Posterior cingulate gyrus (tissue), 11 donors: ENCODE results near the gene ACVRL1.

Source experiments
- DNase-seq, 10 donors: peaks; one replicate each; pipeline versions ENCODE4 v3.0.0 to v3.0.0-alpha.2; 2020 to 2021; ENCODE audit warnings: mixed read lengths in 3 of 10
- intact Hi-C: fragments of 100-400 bp; cut with DNase I; formaldehyde crosslinking; loops from one replicate; pipeline ENCODE4 v1.15.1; 2023

Gene ACVRL1

GRCh38 chr12:51954561-51955361 lies 47.5 kb downstream of the ACVRL1 start:
- no peak for DNase-seq
- intact Hi-C loops: no loop called here

GRCh38 chr12:51955702-51956101 lies 48.4 kb downstream of the ACVRL1 start:
- DNase-seq: no peak
- intact Hi-C loops: no loop called here

GRCh38 chr12:51958542-51958941 lies 51.2 kb downstream of the ACVRL1 start:
- DNase-seq: no peak
- intact Hi-C loops: no loop called here

- no peak for DNase-seq
- intact Hi-C loops: no loop called here
Observed at GRCh38 chr12:51959211-51959610, 51.9 kb downstream of the ACVRL1 start.

GRCh38 chr12:51959921-51960320 lies 52.6 kb downstream of the ACVRL1 start:
- intact Hi-C loops: no loop called here
- DNase-seq: no peak

- intact Hi-C loops: no loop called here
- no peak for DNase-seq
Observed at GRCh38 chr12:51960488-51960887, 53.2 kb downstream of the ACVRL1 start.

GRCh38 chr12:51960890-51961289 lies 53.6 kb downstream of the ACVRL1 start:
- intact Hi-C loops: no loop called here
- no peak for DNase-seq

GRCh38 chr12:51961834-51962233 lies 54.5 kb downstream of the ACVRL1 start:
- DNase-seq: no peak
- intact Hi-C loops: no loop called here

- no peak for DNase-seq
- intact Hi-C loops: no loop called here
Observed at GRCh38 chr12:51962737-51963136, 55.4 kb downstream of the ACVRL1 start.

GRCh38 chr12:51963477-51963876 lies 56.2 kb downstream of the ACVRL1 start:
- no peak for DNase-seq
- intact Hi-C loops: no loop called here

- no peak for DNase-seq
- intact Hi-C loops: no loop called here
Observed at GRCh38 chr12:51969643-51970042, 62.3 kb downstream of the ACVRL1 start.

- DNase-seq: no peak
- intact Hi-C loops: no loop called here
Observed at GRCh38 chr12:51970904-51971646, 63.8 kb downstream of the ACVRL1 start.

- intact Hi-C loops: no loop called here
- DNase-seq: no peak
Observed at GRCh38 chr12:51971679-51972421, 64.5 kb downstream of the ACVRL1 start.

GRCh38 chr12:51972422-51972812 lies 65.1 kb downstream of the ACVRL1 start:
- intact Hi-C loops: no loop called here
- DNase-seq: no peak

- peak in 3 of 10 donors; percentile 27 to 75 (median 30) for DNase-seq
- intact Hi-C loops: no loop called here
Observed at GRCh38 chr12:51972849-51973273, 65.6 kb downstream of the ACVRL1 start.
